Kidney capillary endothelial cell (primary cell): Measurements from ENCODE around the gene CD53.

Experiments used
- DNase-seq: peaks from one replicate; pipeline ENCODE4 v3.0.0-alpha.2; 2018; ENCODE audit warnings: low spot score

CD53 gene

GRCh38 chr1:110876748-110877341 lies 3.9 kb downstream of the CD53 start:
- no peak for DNase-seq

GRCh38 chr1:110877364-110877763 lies 4.4 kb downstream of the CD53 start:
- DNase-seq: no peak

- no peak for DNase-seq
Observed at GRCh38 chr1:110877776-110878175, 4.8 kb downstream of the CD53 start.

GRCh38 chr1:110878591-110878990 lies 5.6 kb downstream of the CD53 start:
- DNase-seq: no peak

GRCh38 chr1:110878993-110879392 lies 6.0 kb downstream of the CD53 start:
- DNase-seq: no peak

GRCh38 chr1:110879758-110880606 lies 7.0 kb downstream of the CD53 start:
- DNase-seq: no peak

GRCh38 chr1:110880708-110881374 lies 7.9 kb downstream of the CD53 start:
- no peak for DNase-seq

GRCh38 chr1:110888049-110888448 lies 15.1 kb downstream of the CD53 start:
- DNase-seq: no peak

GRCh38 chr1:110888641-110889040 lies 15.7 kb downstream of the CD53 start:
- no peak for DNase-seq

GRCh38 chr1:110890474-110891196 lies 17.7 kb downstream of the CD53 start:
- no peak for DNase-seq

- DNase-seq: no peak
Observed at GRCh38 chr1:110893908-110894490, 21.1 kb downstream of the CD53 start.

- DNase-seq: no peak
Observed at GRCh38 chr1:110896090-110896489, 23.1 kb downstream of the CD53 start.

GRCh38 chr1:110897681-110898080 lies 24.7 kb downstream of the CD53 start:
- no peak for DNase-seq

GRCh38 chr1:110898734-110899457 lies 25.9 kb downstream of the CD53 start:
- DNase-seq: no peak

- DNase-seq: no peak
Observed at GRCh38 chr1:110899458-110899843, 26.5 kb downstream of the CD53 start.

GRCh38 chr1:110902820-110903463 lies 30.0 kb downstream of the CD53 start:
- DNase-seq: no peak

GRCh38 chr1:110903853-110904500 lies 31.0 kb downstream of the CD53 start:
- DNase-seq: no peak

- no peak for DNase-seq
Observed at GRCh38 chr1:110912784-110913183, 39.8 kb downstream of the CD53 start.

GRCh38 chr1:110914676-110915075 lies 41.7 kb downstream of the CD53 start:
- no peak for DNase-seq

- no peak for DNase-seq
Observed at GRCh38 chr1:110915804-110916203, 42.9 kb downstream of the CD53 start.
